Erythroblast (primary cell): ENCODE measurements around the gene ZMIZ1.

Source experiments
- GATA1 ChIP-seq: IDR thresholded peaks from 2 replicates; pipeline ENCODE4 v1.6.1; 2011; ENCODE audit warnings: low read depth, mild to moderate bottlenecking, control low read depth, low read length, moderate library complexity
- POLR2A ChIP-seq: IDR thresholded peaks from 2 replicates; pipeline ENCODE4 v1.6.1; 2011; ENCODE audit warnings: mild to moderate bottlenecking, low read length

GRCh38 chr10:79056736-79057391 lies 11.9 kb upstream of the ZMIZ1 start:
- TF ChIP-seq POLR2A (no peak), GATA1 (no peak)
